K562 treated with DMSO at 1 percent for 12 hours (cell line): ENCODE measurements around the gene TBL1XR1. TPM values are rescaled to one million over a fixed set of nuclear protein-coding genes. Genes with fewer than 3 reads are reported as not detected.

Source experiments
- total RNA-seq: library from RNA; unstranded; fragments of 300-600 nt; gene quantifications from 2 replicates; pipeline ENCODE4 v1.2.3, GENCODE V29; 2022; ENCODE audit not compliant: insufficient read depth

TBL1XR1 gene
- 13.6 and 27.5 TPM in 2 replicates for total RNA-seq

GRCh38 chr3:177197041-177197726 lies at the start of gene TBL1XR1:
TSS of gene TBL1XR1 (minus strand) at chr3:177197482. CDS start at chr3:177064977, 132,505 bp downstream.

